HEK293 (cell line): ENCODE measurements around the gene GBP3.

Source experiments
- RBAK ChIP-seq: fragments of 450-650 bp; formaldehyde crosslinking; IDR thresholded peaks from 2 replicates; pipeline ENCODE4 v1.5.1; 2016; ENCODE audit warnings: missing biosample characterization, missing genetic modification characterization
- TF ChIP-seq, protein P1 (sequence below): fragments of 450-650 bp; formaldehyde crosslinking; IDR thresholded peaks from 2 replicates; pipeline ENCODE4 v1.5.1; 2016; ENCODE audit warnings: missing biosample characterization, missing genetic modification characterization
- TF ChIP-seq, protein P2 (sequence below): fragments of 450-650 bp; formaldehyde crosslinking; IDR thresholded peaks from 2 replicates; pipeline ENCODE4 v1.5.1; 2016; ENCODE audit warnings: missing biosample characterization, missing genetic modification characterization

DNA sequence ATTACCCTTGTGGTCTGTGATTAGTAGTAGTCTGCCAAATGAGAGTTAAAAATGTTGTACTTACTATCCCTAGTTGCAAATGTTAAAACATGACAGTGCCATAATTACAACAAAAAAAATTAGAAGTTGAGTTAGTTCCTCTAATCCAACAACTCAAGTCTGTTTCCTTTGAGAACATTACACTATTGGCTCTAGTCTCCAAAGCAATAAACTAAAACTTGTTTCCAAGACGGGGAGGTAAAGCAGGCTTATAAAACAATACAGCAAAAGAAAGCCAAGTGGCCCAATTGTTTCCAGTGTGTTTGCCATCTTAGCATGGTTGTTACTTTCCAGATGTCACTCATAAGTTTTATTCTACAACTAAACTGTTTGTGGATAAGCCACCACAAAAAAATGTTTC lies 41.8 kb downstream of the GBP3 start:
- TF ChIP-seq, protein P1, sequence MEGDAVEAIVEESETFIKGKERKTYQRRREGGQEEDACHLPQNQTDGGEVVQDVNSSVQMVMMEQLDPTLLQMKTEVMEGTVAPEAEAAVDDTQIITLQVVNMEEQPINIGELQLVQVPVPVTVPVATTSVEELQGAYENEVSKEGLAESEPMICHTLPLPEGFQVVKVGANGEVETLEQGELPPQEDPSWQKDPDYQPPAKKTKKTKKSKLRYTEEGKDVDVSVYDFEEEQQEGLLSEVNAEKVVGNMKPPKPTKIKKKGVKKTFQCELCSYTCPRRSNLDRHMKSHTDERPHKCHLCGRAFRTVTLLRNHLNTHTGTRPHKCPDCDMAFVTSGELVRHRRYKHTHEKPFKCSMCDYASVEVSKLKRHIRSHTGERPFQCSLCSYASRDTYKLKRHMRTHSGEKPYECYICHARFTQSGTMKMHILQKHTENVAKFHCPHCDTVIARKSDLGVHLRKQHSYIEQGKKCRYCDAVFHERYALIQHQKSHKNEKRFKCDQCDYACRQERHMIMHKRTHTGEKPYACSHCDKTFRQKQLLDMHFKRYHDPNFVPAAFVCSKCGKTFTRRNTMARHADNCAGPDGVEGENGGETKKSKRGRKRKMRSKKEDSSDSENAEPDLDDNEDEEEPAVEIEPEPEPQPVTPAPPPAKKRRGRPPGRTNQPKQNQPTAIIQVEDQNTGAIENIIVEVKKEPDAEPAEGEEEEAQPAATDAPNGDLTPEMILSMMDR (tag by site-specific recombination), result no peak
- TF ChIP-seq, protein P2, sequence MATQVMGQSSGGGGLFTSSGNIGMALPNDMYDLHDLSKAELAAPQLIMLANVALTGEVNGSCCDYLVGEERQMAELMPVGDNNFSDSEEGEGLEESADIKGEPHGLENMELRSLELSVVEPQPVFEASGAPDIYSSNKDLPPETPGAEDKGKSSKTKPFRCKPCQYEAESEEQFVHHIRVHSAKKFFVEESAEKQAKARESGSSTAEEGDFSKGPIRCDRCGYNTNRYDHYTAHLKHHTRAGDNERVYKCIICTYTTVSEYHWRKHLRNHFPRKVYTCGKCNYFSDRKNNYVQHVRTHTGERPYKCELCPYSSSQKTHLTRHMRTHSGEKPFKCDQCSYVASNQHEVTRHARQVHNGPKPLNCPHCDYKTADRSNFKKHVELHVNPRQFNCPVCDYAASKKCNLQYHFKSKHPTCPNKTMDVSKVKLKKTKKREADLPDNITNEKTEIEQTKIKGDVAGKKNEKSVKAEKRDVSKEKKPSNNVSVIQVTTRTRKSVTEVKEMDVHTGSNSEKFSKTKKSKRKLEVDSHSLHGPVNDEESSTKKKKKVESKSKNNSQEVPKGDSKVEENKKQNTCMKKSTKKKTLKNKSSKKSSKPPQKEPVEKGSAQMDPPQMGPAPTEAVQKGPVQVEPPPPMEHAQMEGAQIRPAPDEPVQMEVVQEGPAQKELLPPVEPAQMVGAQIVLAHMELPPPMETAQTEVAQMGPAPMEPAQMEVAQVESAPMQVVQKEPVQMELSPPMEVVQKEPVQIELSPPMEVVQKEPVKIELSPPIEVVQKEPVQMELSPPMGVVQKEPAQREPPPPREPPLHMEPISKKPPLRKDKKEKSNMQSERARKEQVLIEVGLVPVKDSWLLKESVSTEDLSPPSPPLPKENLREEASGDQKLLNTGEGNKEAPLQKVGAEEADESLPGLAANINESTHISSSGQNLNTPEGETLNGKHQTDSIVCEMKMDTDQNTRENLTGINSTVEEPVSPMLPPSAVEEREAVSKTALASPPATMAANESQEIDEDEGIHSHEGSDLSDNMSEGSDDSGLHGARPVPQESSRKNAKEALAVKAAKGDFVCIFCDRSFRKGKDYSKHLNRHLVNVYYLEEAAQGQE (tag by site-specific recombination), result no peak
- no peak for TF ChIP-seq RBAK (tag by site-specific recombination)
